H1 (cell line): Measurements from ENCODE around the gene SEL1L. TPM values are rescaled to one million over a fixed set of nuclear protein-coding genes. Genes with fewer than 3 reads are reported as not detected.

Experiments
- CTCF ChIA-PET: fragments of 300-600 bp; sonication (Branson Sonifier 250); formaldehyde crosslinking; loops from one replicate; lab custom pipeline; 2021; ENCODE audit not compliant: partially characterized antibody; lab: Charles Lee
- POLR2A ChIA-PET: fragments of 300-600 bp; sonication (Branson Sonifier 250); formaldehyde crosslinking; loops from one replicate; lab custom pipeline; 2021; ENCODE audit warnings: inconsistent platforms; ENCODE audit not compliant: partially characterized antibody; lab: Charles Lee
- DNase-seq, 2 experiments: peaks; one replicate each; pipeline versions ENCODE4 v3.0.0 to v3.0.0-alpha.2; 2010 to 2022; ENCODE audit warnings: low spot score in 2 of 2, low read depth in 1 of 2, mixed read lengths in 1 of 2
- FAIRE-seq: peaks from 2 replicates; lab custom pipeline; 2011; peaks lifted over from hg19 to GRCh38; lab: Jason Lieb, UNC
- H2AFZ ChIP-seq: 2 replicates; pipeline ENCODE4 v1.8.1; 2012; ENCODE audit warnings: low read length, inconsistent platforms
- H2AK5ac ChIP-seq: 2 replicates; pipeline ENCODE4 v1.6.1; 2013; ENCODE audit warnings: low read depth, low read length
- H2BK120ac ChIP-seq: replicated peaks from 2 replicates; pipeline ENCODE3; 2013; ENCODE audit warnings: low read depth, low read length, inconsistent platforms
- H2BK12ac ChIP-seq: 2 replicates; pipeline ENCODE4 v1.6.1; 2013; ENCODE audit warnings: low read depth, low read length
- H2BK15ac ChIP-seq: 2 replicates; pipeline ENCODE4 v1.6.1; 2013; ENCODE audit warnings: low read length
- H2BK20ac ChIP-seq: 2 replicates; pipeline ENCODE4 v1.6.1; 2013; ENCODE audit warnings: low read length
- H2BK5ac ChIP-seq: 2 replicates; pipeline ENCODE4 v1.6.1; 2013; ENCODE audit warnings: low read depth, low read length
- H3K14ac ChIP-seq: 2 replicates; pipeline ENCODE4 v1.6.1; 2013; ENCODE audit warnings: inconsistent platforms; ENCODE audit not compliant: insufficient read length
- H3K18ac ChIP-seq: 2 replicates; pipeline ENCODE4 v1.6.1; 2013; ENCODE audit warnings: low read length; ENCODE audit errors: extremely low read depth
- H3K23ac ChIP-seq: 2 replicates; pipeline ENCODE4 v1.6.1; 2013; ENCODE audit warnings: inconsistent platforms; ENCODE audit not compliant: insufficient read length
- H3K23me2 ChIP-seq: 2 replicates; pipeline ENCODE4 v1.6.1; 2013; ENCODE audit warnings: low read depth, low read length
- H3K27ac ChIP-seq: 2 replicates; pipeline ENCODE4 v1.6.1; 2011; ENCODE audit warnings: low read depth, low read length, inconsistent platforms
- H3K27me3 ChIP-seq, 4 experiments: replicated peaks in 1 of 4; 1 replicate in 1 of 4; 2 replicates in 3 of 4; pipeline versions ENCODE4 v1.6.1 to v1.8.1; 2011 to 2013; ENCODE audit warnings: low read length in 3 of 4, mild to moderate bottlenecking in 3 of 4, inconsistent platforms in 2 of 4, mixed read lengths in 2 of 4, moderate library complexity in 1 of 4; ENCODE audit not compliant: control insufficient read depth in 3 of 4, insufficient read depth in 3 of 4; ENCODE audit errors: extremely low read depth in 1 of 4
- H3K36me3 ChIP-seq, 4 experiments: 2 replicates each; pipeline versions ENCODE4 v1.6.1 to v1.8.1; 2011 to 2013; ENCODE audit warnings: mild to moderate bottlenecking in 4 of 4, low read length in 3 of 4, moderate library complexity in 2 of 4, control low read depth in 1 of 4, inconsistent platforms in 1 of 4; ENCODE audit not compliant: insufficient read depth in 4 of 4, control insufficient read depth in 2 of 4
- H3K4ac ChIP-seq: replicated peaks from 2 replicates; pipeline ENCODE3; 2013; ENCODE audit warnings: low read length, low read depth, mixed read lengths, inconsistent platforms; ENCODE audit not compliant: insufficient read length
- H3K4me1 ChIP-seq, 4 experiments: replicated peaks in 1 of 4; 1 replicate in 1 of 4; 2 replicates in 3 of 4; pipeline versions ENCODE4 v1.6.1 to v1.8.1; 2011 to 2013; ENCODE audit warnings: low read length in 3 of 4, inconsistent platforms in 2 of 4, mixed read lengths in 1 of 4; ENCODE audit not compliant: insufficient read depth in 4 of 4, control insufficient read depth in 3 of 4
- H3K4me2 ChIP-seq, 2 experiments: 2 replicates each; pipeline versions ENCODE4 v1.6.1 to v1.8.1; 2011 to 2013; ENCODE audit warnings: low read depth in 2 of 2, low read length in 2 of 2, control low read depth in 1 of 2, inconsistent platforms in 1 of 2, mild to moderate bottlenecking in 1 of 2; ENCODE audit not compliant: insufficient read depth in 1 of 2
- H3K4me3 ChIP-seq, 4 experiments: fragments of 200-600, 300-600 bp in 1 of 4; sonication (generic), shearing (Covaris generic), sonication (Bioruptor Twin) in 1 of 4; 2 replicates each; pipeline versions ENCODE4 v1.5.1 to v1.8.1; 2011 to 2016; ENCODE audit warnings: low read length in 4 of 4, low read depth in 3 of 4, control low read depth in 2 of 4, inconsistent platforms in 2 of 4, mild to moderate bottlenecking in 2 of 4, mixed read lengths in 1 of 4, moderate library complexity in 1 of 4; ENCODE audit not compliant: insufficient read depth in 2 of 4; ENCODE audit errors: extremely low read depth in 1 of 4
- H3K56ac ChIP-seq: replicated peaks from 2 replicates; pipeline ENCODE3; 2013; ENCODE audit warnings: low read depth, mild to moderate bottlenecking, mixed read lengths, low read length, inconsistent platforms; ENCODE audit not compliant: insufficient read length
- H3K79me1 ChIP-seq: 2 replicates; pipeline ENCODE4 v1.6.1; 2013; ENCODE audit warnings: low read depth, low read length, control low read depth
- H3K79me2 ChIP-seq, 2 experiments: 2 replicates each; pipeline versions ENCODE4 v1.6.1 to v1.8.1; 2012 to 2013; ENCODE audit warnings: low read length in 2 of 2, mild to moderate bottlenecking in 2 of 2, inconsistent platforms in 1 of 2; ENCODE audit not compliant: insufficient read depth in 2 of 2, control insufficient read depth in 1 of 2
- H3K9ac ChIP-seq, 4 experiments: replicated peaks in 1 of 4; 1 replicate in 1 of 4; 2 replicates in 3 of 4; pipeline versions ENCODE4 v1.6.1 to v1.8.1; 2011 to 2013; ENCODE audit warnings: low read depth in 3 of 4, low read length in 3 of 4, control low read depth in 2 of 4, mild to moderate bottlenecking in 2 of 4, moderate library complexity in 2 of 4, inconsistent platforms in 1 of 4; ENCODE audit errors: extremely low read depth in 1 of 4
- H3K9me3 ChIP-seq, 2 experiments: 2 replicates each; pipeline versions ENCODE4 v1.6.1 to v1.8.1; 2012 to 2013; ENCODE audit warnings: mild to moderate bottlenecking in 2 of 2, moderate library complexity in 2 of 2, control low read depth in 1 of 2, inconsistent platforms in 1 of 2, low read depth in 1 of 2, low read length in 1 of 2, mixed read lengths in 1 of 2; ENCODE audit not compliant: insufficient read depth in 2 of 2
- H4K20me1 ChIP-seq, 2 experiments: replicated peaks in 1 of 2; 2 replicates each; pipeline versions ENCODE3 to v1.8.1; 2011 to 2013; ENCODE audit warnings: inconsistent platforms in 2 of 2, low read length in 2 of 2, mild to moderate bottlenecking in 1 of 2; ENCODE audit not compliant: insufficient read depth in 2 of 2, control insufficient read depth in 1 of 2
- H4K5ac ChIP-seq: 2 replicates; pipeline ENCODE4 v1.6.1; 2013; ENCODE audit warnings: low read length, low read depth, mixed read lengths, inconsistent platforms; ENCODE audit not compliant: insufficient read length
- H4K8ac ChIP-seq: 2 replicates; pipeline ENCODE4 v1.8.0; 2013; ENCODE audit warnings: mild to moderate bottlenecking, moderate library complexity, low read length, inconsistent platforms; ENCODE audit not compliant: insufficient read depth; ENCODE audit errors: extremely low read depth
- H4K91ac ChIP-seq: replicated peaks from 2 replicates; pipeline ENCODE3; 2013; ENCODE audit warnings: low read length, mixed read lengths, inconsistent platforms; ENCODE audit not compliant: insufficient read length
- EGR1 ChIP-seq: IDR thresholded peaks from 2 replicates; pipeline ENCODE4 v1.6.1; 2011; ENCODE audit warnings: low read depth, low read length, borderline replicate concordance
- PHF8 ChIP-seq: fragments of 200-600 bp; sonication (generic); conservative IDR thresholded peaks from 2 replicates; pipeline ENCODE4 v1.7.1; 2012; ENCODE audit warnings: low read depth, mild to moderate bottlenecking, inconsistent platforms, low read length, moderate library complexity
- POU5F1 ChIP-seq: IDR thresholded peaks from 2 replicates; pipeline ENCODE4 v1.6.1; 2011; ENCODE audit warnings: low read depth, mild to moderate bottlenecking, low read length, moderate library complexity
- RAD21 ChIP-seq, 2 experiments: IDR thresholded peaks in 1 of 2; conservative IDR thresholded peaks in 1 of 2; 2 replicates each; pipeline ENCODE4 v1.6.1; 2011; ENCODE audit warnings: low read depth in 2 of 2, low read length in 2 of 2, improper control_type of control experiment in 1 of 2, inconsistent platforms in 1 of 2, mild to moderate bottlenecking in 1 of 2, moderate library complexity in 1 of 2
- RBBP5 ChIP-seq: IDR thresholded peaks from 2 replicates; pipeline ENCODE4 v1.7.1; 2012; ENCODE audit warnings: low read depth, mild to moderate bottlenecking, inconsistent platforms, low read length, moderate library complexity, borderline replicate concordance
- RXRA ChIP-seq: IDR thresholded peaks from 2 replicates; pipeline ENCODE4 v1.6.1; 2011; ENCODE audit warnings: low read depth, mild to moderate bottlenecking, low read length, moderate library complexity; ENCODE audit not compliant: insufficient read depth
- TAF1 ChIP-seq: IDR thresholded peaks from 2 replicates; pipeline ENCODE4 v1.6.1; 2011; ENCODE audit warnings: mild to moderate bottlenecking, low read depth, low read length
- WGBS, 2 experiments: shearing (Covaris generic) in 1 of 2; methylation state at CpG; one replicate each; pipeline versions ENCODE4 v1.1.6 to v1.1.7; 2013 to 2015; ENCODE audit warnings: low lambda C conversion rate in 2 of 2, mixed read lengths in 2 of 2, inconsistent platforms in 1 of 2, low coverage in 1 of 2, missing lambda C conversion rate in 1 of 2; ENCODE audit not compliant: insufficient replicate concordance in 2 of 2, insufficient coverage in 1 of 2, insufficient read length in 1 of 2; ENCODE audit errors: extremely low coverage in 1 of 2, missing lambda C conversion rate in 1 of 2; 5-methylcytosine and 5-hydroxymethylcytosine counted together
- polyA plus RNA-seq, 7 experiments: library from polyadenylated mRNA; depleted of rRNA in 3 of 7; stranded (reverse) in 5 of 7; unstranded in 2 of 7; fragments of >200 nt in 5 of 7; fragments of 200-250 nt in 2 of 7; gene quantifications; 1 replicate in 5 of 7; 2 replicates in 1 of 7; 4 replicates in 1 of 7; pipeline versions ENCODE4 v1.2.1 to v1.2.3, GENCODE V29; 2011 to 2013; ENCODE audit warnings: missing spikeins in 2 of 7, mixed read lengths in 2 of 7
- total RNA-seq: library from RNA; stranded (reverse); fragmentation: NEBNext Ultra II Directional; extraction: Animal tissue kit (Norgen Biotek cat#: 25700); gene quantifications from 2 replicates; pipeline ENCODE4 v1.2.1, GENCODE V29; 2021
- TF ChIP-seq, protein P1 (sequence below), 3 experiments: IDR thresholded peaks; 1 replicate in 2 of 3; 2 replicates in 1 of 3; pipeline versions ENCODE4 v1.5.1 to v1.6.1; 2011; ENCODE audit warnings: low read length in 3 of 3, mild to moderate bottlenecking in 3 of 3, inconsistent platforms in 2 of 3, low read depth in 1 of 3, moderate library complexity in 1 of 3; ENCODE audit not compliant: insufficient read depth in 1 of 3; ENCODE audit errors: control extremely low read depth in 1 of 3

The SEL1L gene
- total and polyA plus RNA-seq, 2 of the 8 experiments (the other 6 are each of a cell fraction or from before 2014, with no cell fraction given): 4.3 to 34.9 TPM

DNA sequence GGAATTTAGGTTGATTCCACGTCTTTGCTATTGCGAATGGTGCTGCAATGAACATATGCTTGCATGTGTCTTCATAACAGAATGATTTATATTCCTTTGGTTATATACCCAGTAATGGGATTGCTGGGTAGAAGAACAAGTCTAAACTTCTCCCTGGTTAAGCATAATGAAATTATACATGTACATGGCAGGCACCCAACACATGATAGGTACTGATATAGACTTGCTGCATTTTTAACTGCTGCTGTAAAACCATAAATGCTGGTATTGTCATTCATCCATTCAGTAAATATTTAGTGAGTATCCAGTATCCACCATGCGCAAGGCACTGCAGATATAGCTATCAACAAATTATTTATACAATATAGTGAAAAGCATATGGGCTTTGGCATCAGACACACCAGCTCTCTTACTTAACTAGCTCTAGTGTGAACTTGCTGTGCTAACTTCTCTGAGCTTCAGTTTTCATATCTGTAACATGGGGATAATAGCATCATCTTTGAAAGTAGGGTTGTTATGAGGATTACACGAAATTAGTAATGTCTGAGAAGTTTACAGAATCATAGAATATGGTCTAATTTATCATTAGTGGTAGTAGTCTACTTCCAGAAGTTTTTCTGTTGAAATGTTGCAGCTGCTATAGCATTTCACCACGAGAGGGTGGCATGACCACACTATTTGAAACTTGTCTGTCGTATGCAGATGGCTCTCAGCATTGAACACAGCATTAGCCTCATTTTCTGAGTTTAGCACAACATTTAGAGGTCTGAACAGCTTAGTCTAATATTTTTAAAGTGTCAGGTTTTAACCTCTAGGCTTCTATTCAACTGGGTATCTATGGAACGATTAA lies 32.0 kb upstream of the SEL1L start:
- ChIA-PET CTCF (interaction anchor here (0.7 to 3.8 kb wide), 41 partner anchors 9 to 1032 kb away, joined by 3 to 41 read pairs (median 4); no protein-coding TSS in a partner anchor), POLR2A (interaction anchor here (0.8 kb wide), 1 partner anchor 10 kb away, joined by 3 read pairs; no protein-coding TSS in a partner anchor)
- H2AK5ac ChIP-seq: no peak overlapping the region
- H4K5ac ChIP-seq: no peak overlapping the region
- H4K20me1 ChIP-seq: no peaks in the 10 kb centered on the region
- H2BK20ac ChIP-seq: no peak overlapping the region
- H3K23me2 ChIP-seq: no peaks in the 10 kb centered on the region; the same call in 1 of the 2 replicates
- no peak overlapping the region for H2BK12ac ChIP-seq
- H3K4me2 ChIP-seq: no peak overlapping the region
- H3K9me3 ChIP-seq: no peaks in the 10 kb centered on the region
- H3K27me3 ChIP-seq: peaks cover 0 to 3% (median 0%) of the 10 kb centered on the region in 4 experiments; a peak in 1 of 7 replicates
- no peak overlapping the region for H3K56ac ChIP-seq
- WGBS, 2 experiments: 61% methylated on average over 7 of the region's 7 CpGs; no CpG with 5 or more reads in 1 of the 2 experiments
- no peak overlapping the region for H3K18ac ChIP-seq
- no peak overlapping the region for H3K4me3 ChIP-seq
- no peak overlapping the region for H2BK5ac ChIP-seq
- H3K27ac ChIP-seq: no peak overlapping the region
- no peak overlapping the region for H3K14ac ChIP-seq
- no peak for DNase-seq
- no peak overlapping the region for H3K4ac ChIP-seq
- H4K91ac ChIP-seq: no peak overlapping the region
- no peaks in the 10 kb centered on the region for H3K79me2 ChIP-seq
- H3K9ac ChIP-seq: no peak overlapping the region
- no peak overlapping the region for H4K8ac ChIP-seq
- no peak overlapping the region for H2BK120ac ChIP-seq
- H3K23ac ChIP-seq: no peak overlapping the region
- H3K4me1 ChIP-seq: peaks cover 3 to 18% (median 7%) of the 10 kb centered on the region in 4 experiments; a peak in 5 of 7 replicates
- H3K36me3 ChIP-seq: no peaks in the 10 kb centered on the region
- FAIRE-seq: peak; percentile 81
- no peak overlapping the region for H2BK15ac ChIP-seq
- no peak overlapping the region for H2AFZ ChIP-seq
- no peaks in the 10 kb centered on the region for H3K79me1 ChIP-seq
- TF ChIP-seq RAD21 (IDR thresholded peaks at IDR 0.05 in 1 of 2, conservative IDR thresholded peaks at IDR 0.05 in 1 of 2; ENCODE audit: low read depth in 2 of 2, low read length in 2 of 2) (peak; percentile 91), RBBP5 (no peak), TAF1 (no peak), POU5F1 (no peak), EGR1 (no peak), PHF8 (no peak), RXRA (no peak)
- TF ChIP-seq, protein P1, sequence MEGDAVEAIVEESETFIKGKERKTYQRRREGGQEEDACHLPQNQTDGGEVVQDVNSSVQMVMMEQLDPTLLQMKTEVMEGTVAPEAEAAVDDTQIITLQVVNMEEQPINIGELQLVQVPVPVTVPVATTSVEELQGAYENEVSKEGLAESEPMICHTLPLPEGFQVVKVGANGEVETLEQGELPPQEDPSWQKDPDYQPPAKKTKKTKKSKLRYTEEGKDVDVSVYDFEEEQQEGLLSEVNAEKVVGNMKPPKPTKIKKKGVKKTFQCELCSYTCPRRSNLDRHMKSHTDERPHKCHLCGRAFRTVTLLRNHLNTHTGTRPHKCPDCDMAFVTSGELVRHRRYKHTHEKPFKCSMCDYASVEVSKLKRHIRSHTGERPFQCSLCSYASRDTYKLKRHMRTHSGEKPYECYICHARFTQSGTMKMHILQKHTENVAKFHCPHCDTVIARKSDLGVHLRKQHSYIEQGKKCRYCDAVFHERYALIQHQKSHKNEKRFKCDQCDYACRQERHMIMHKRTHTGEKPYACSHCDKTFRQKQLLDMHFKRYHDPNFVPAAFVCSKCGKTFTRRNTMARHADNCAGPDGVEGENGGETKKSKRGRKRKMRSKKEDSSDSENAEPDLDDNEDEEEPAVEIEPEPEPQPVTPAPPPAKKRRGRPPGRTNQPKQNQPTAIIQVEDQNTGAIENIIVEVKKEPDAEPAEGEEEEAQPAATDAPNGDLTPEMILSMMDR (IDR thresholded peaks at IDR 0.05; ENCODE audit: control extremely low read depth in 1 of 3, insufficient read depth in 1 of 3, low read depth in 1 of 3, low read length in 3 of 3): peak in 2 of 3 experiments; percentile 67 to 76; a peak in 3 of 4 replicates
